ENCODE measurements around the gene FAM236C.
"Not testable (repeated sequence)": the region's sequence is repeated elsewhere in the genome, so short reads cannot be mapped to it uniquely, and the experiment has no call there.

Gene FAM236C

DNA sequence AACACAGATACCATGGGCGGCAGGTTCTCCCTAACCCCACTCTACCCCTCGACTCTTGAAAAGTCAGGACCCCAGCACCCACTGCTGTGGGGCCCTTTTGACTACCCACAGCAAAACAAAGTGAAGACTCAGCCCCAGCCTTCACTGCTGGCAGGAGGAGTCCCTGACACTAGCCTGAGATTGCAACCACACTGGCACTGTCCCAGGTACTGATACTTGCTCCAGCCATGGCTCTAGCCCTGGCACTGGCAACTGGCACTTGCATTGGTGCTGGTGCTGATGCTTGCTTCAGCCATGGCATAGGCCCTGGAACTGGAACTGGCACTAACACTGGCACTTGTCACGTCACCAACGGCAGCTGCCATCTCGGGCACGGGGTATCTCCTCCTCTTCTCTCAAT, 29.9 kb downstream of the FAM236C start:
- H3K27me3 ChIP-seq (replicated peaks; ENCODE audit: insufficient read depth, low read length); H2AFZ ChIP-seq (ENCODE audit: low read length); H3K4me1 ChIP-seq (ENCODE audit: low read length); H3K9ac ChIP-seq (ENCODE audit: low read length); H3K4me3 ChIP-seq (ENCODE audit: low read length); H3K79me2 ChIP-seq (ENCODE audit: low read length); H3K27ac ChIP-seq (ENCODE audit: low read length); H4K20me1 ChIP-seq (ENCODE audit: insufficient read depth, low read length); H3K9me2 ChIP-seq (replicated peaks; ENCODE audit: insufficient read depth, low read length); DNase-seq; H3K36me3 ChIP-seq (replicated peaks; ENCODE audit: insufficient read depth, low read length); H3F3A ChIP-seq (ENCODE audit: insufficient read depth, low read length); H3K9me3 ChIP-seq (replicated peaks; ENCODE audit: insufficient read depth, low read length); H3K4me2 ChIP-seq (ENCODE audit: low read depth, low read length): not testable (repeated sequence)

DNA sequence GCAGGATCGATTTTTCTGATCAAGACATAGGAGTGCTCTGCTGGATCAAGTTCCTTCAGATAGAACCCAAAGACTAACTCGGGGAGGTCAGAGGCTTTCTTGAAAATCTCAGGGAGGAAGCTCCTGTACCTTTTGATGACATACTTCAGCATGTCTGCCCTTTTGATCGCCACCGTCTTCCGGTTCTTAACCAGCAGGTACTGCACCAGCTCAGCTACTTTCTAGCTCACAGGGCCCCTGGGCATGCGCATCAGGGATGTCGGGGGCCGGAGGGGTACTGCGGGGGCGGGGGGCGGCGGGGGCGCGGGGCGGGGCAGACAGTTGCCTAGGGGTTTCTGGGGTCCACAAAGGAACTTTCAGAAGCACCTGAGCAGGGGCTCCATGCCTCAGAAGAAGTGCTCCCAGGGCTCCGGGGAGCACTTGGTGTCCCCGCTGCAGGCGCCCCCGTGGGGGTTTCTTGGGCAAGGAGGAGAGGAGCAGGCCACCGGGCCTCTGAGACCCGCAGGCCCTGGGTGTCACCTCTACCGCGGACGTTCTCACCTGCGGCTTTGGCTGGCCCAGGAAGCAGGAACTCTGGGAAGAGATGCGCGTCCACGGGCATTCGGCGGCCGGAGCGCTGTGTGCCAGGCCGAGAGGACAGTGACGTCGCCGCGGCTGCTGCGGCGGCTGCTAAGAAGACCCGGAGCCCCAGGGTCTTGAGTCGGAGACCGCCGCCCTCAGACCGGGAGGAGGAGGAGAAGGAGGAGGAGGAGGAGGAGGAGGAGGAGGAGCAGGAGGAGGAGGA, 30.8 kb downstream of the FAM236C start:
- H2AFZ ChIP-seq (ENCODE audit: low read length): not testable (repeated sequence)

GRCh38 chrX:72943819-72944169, 31.4 kb downstream of the FAM236C start, which contains the start of gene DMRTC1:
Gene DMRTC1 (minus strand): TSS chrX:72943837. CDS start chrX:72875694, 68,143 bp downstream.
- not testable (repeated sequence) for H3K27me3 ChIP-seq (replicated peaks; ENCODE audit: insufficient read depth, low read length); H3K9ac ChIP-seq (ENCODE audit: low read length); H3F3A ChIP-seq (ENCODE audit: insufficient read depth, low read length); H2AFZ ChIP-seq (ENCODE audit: low read length); DNase-seq; H4K20me1 ChIP-seq (ENCODE audit: insufficient read depth, low read length); H3K4me1 ChIP-seq (ENCODE audit: low read length); H3K27ac ChIP-seq (ENCODE audit: low read length); H3K36me3 ChIP-seq (replicated peaks; ENCODE audit: insufficient read depth, low read length); H3K4me2 ChIP-seq (ENCODE audit: low read depth, low read length); H3K9me3 ChIP-seq (replicated peaks; ENCODE audit: insufficient read depth, low read length); H3K4me3 ChIP-seq (ENCODE audit: low read length); H3K79me2 ChIP-seq (ENCODE audit: low read length); H3K9me2 ChIP-seq (replicated peaks; ENCODE audit: insufficient read depth, low read length)

More for the DNA sequence above, 30.8 kb downstream of the FAM236C start:
- H3K9ac ChIP-seq (ENCODE audit: low read length); H3F3A ChIP-seq (ENCODE audit: insufficient read depth, low read length); H3K4me1 ChIP-seq (ENCODE audit: low read length); H3K4me2 ChIP-seq (ENCODE audit: low read depth, low read length); H3K9me3 ChIP-seq (replicated peaks; ENCODE audit: insufficient read depth, low read length); H3K36me3 ChIP-seq (replicated peaks; ENCODE audit: insufficient read depth, low read length); H3K4me3 ChIP-seq (ENCODE audit: low read length); H3K9me2 ChIP-seq (replicated peaks; ENCODE audit: insufficient read depth, low read length); H4K20me1 ChIP-seq (ENCODE audit: insufficient read depth, low read length); H3K27ac ChIP-seq (ENCODE audit: low read length); H3K27me3 ChIP-seq (replicated peaks; ENCODE audit: insufficient read depth, low read length); H3K79me2 ChIP-seq (ENCODE audit: low read length); DNase-seq: not testable (repeated sequence)

DNA sequence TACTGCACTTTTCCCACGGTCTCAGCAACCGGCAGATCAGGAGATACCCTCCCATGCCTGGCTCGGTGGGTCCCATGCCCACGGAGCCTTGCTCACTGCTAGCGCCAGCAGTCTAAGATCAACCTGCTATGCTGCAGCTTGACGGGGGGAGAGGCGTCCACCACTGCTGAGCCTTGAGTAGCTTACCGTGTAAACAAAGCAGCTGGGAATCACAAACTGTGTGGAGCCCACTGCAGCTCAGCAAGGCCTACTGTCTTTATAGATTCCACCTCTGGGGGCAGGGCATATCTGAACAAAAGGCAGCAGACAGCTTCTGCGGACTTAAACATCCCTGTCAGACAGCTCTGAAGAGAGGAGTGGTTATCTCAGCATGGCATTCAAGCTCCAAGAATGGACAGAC, 47.6 kb downstream of the FAM236C start:
- H3K4me3 ChIP-seq (ENCODE audit: low read length); DNase-seq; H3K27ac ChIP-seq (ENCODE audit: low read length); H3K9me3 ChIP-seq (replicated peaks; ENCODE audit: insufficient read depth, low read length); H2AFZ ChIP-seq (ENCODE audit: low read length); H3K36me3 ChIP-seq (replicated peaks; ENCODE audit: insufficient read depth, low read length); H3K4me1 ChIP-seq (ENCODE audit: low read length); H3K79me2 ChIP-seq (ENCODE audit: low read length); H3K9ac ChIP-seq (ENCODE audit: low read length); H4K20me1 ChIP-seq (ENCODE audit: insufficient read depth, low read length); H3K27me3 ChIP-seq (replicated peaks; ENCODE audit: insufficient read depth, low read length); H3F3A ChIP-seq (ENCODE audit: insufficient read depth, low read length); H3K9me2 ChIP-seq (replicated peaks; ENCODE audit: insufficient read depth, low read length); H3K4me2 ChIP-seq (ENCODE audit: low read depth, low read length): not testable (repeated sequence)

Data from MM.1S (cell line).